K562 (cell line): Measurements from ENCODE around the gene KDM4C. TPM values are rescaled to one million over a fixed set of nuclear protein-coding genes. Genes with fewer than 3 reads are reported as not detected.
A peak's percentile ranks its signal among the peaks of the same experiment; 100 is the strongest.

Experiments used
- ARID4B ChIP-seq: sonication (generic); formaldehyde crosslinking; IDR thresholded peaks from 2 replicates; pipeline ENCODE4 v1.8.0; 2022; ENCODE audit warnings: mild to moderate bottlenecking, missing genetic modification reagents
- BHLHE40 ChIP-seq: IDR thresholded peaks from 2 replicates; pipeline ENCODE4 v1.6.1; 2011; ENCODE audit warnings: low read length, improper control_type of control experiment
- CBX8 ChIP-seq: fragments of 200-600 bp; sonication (generic); IDR thresholded peaks from 2 replicates; pipeline ENCODE4 v1.6.1; 2012; ENCODE audit warnings: borderline replicate concordance, mixed run types, low read depth, mild to moderate bottlenecking, moderate library complexity, mixed read lengths, low read length, control low read depth, inconsistent platforms; ENCODE audit not compliant: poor library complexity, severe bottlenecking; ENCODE audit errors: extremely low read depth
- ETV5 ChIP-seq: sonication (generic); formaldehyde crosslinking; IDR thresholded peaks from 2 replicates; pipeline ENCODE4 v1.4.0; 2020; ENCODE audit warnings: low read depth, mild to moderate bottlenecking, missing genetic modification reagents
- FOXM1 ChIP-seq, 2 experiments: fragments of 450-650 bp in 1 of 2; sonication (generic) in 1 of 2; formaldehyde crosslinking in 1 of 2; IDR thresholded peaks; 2 replicates each; pipeline versions ENCODE4 v1.6.1 to v1.9.0; 2017 to 2022; ENCODE audit warnings: low read depth in 2 of 2, mild to moderate bottlenecking in 2 of 2, missing genetic modification reagents in 1 of 2, moderate library complexity in 1 of 2
- GABPB1 ChIP-seq: sonication (generic); formaldehyde crosslinking; IDR thresholded peaks from 2 replicates; pipeline ENCODE4 v1.8.0; 2022; ENCODE audit warnings: mild to moderate bottlenecking, missing genetic modification reagents
- NRF1 ChIP-seq, 2 experiments: fragments of 450-650 bp; IDR thresholded peaks in 1 of 2; conservative IDR thresholded peaks in 1 of 2; 2 replicates each; pipeline ENCODE4 v1.6.1; 2014; ENCODE audit warnings: mild to moderate bottlenecking in 2 of 2
- RAD21 ChIP-seq, 2 experiments: fragments of 250-450 bp in 1 of 2; fragments of 450-650 bp in 1 of 2; sonication (Bioruptor Pico) in 1 of 2; formaldehyde crosslinking in 1 of 2; IDR thresholded peaks in 1 of 2; conservative IDR thresholded peaks in 1 of 2; 2 replicates each; pipeline versions ENCODE4 v1.4.0 to v1.8.0; 2020 to 2022; ENCODE audit warnings: mild to moderate bottlenecking in 2 of 2, moderate library complexity in 1 of 2
- SAFB2 ChIP-seq: fragments of 200-400 bp; formaldehyde crosslinking; IDR thresholded peaks from 2 replicates; pipeline ENCODE4 v1.6.1; 2018; ENCODE audit warnings: borderline replicate concordance, low read length, low read depth, moderate library complexity; ENCODE audit not compliant: severe bottlenecking
- TAF7 ChIP-seq: fragments of 450-650 bp; IDR thresholded peaks from 2 replicates; pipeline ENCODE4 v1.6.1; 2016; ENCODE audit warnings: missing genetic modification characterization, missing compliant biosample characterization
- TOE1 ChIP-seq, 2 experiments: fragments of 450-650 bp in 1 of 2; sonication (generic) in 1 of 2; formaldehyde crosslinking in 1 of 2; IDR thresholded peaks; 2 replicates each; pipeline versions ENCODE4 v1.7.1 to v1.8.0; 2016 to 2022; ENCODE audit warnings: borderline replicate concordance in 2 of 2, mild to moderate bottlenecking in 2 of 2, antibody characterized with exemption in 1 of 2, inconsistent platforms in 1 of 2, low read depth in 1 of 2, missing genetic modification reagents in 1 of 2, moderate library complexity in 1 of 2
- ZBTB1 ChIP-seq: sonication (generic); formaldehyde crosslinking; IDR thresholded peaks from 2 replicates; pipeline ENCODE4 v1.8.1; 2023; ENCODE audit warnings: missing genetic modification reagents, low read depth, mild to moderate bottlenecking, borderline replicate concordance
- ZBTB9 ChIP-seq: fragments of 450-650 bp; formaldehyde crosslinking; IDR thresholded peaks from 2 replicates; pipeline ENCODE4 v1.4.0; 2020; ENCODE audit warnings: mild to moderate bottlenecking, moderate library complexity
- ZKSCAN3 ChIP-seq: fragments of 250-450 bp; sonication (Bioruptor Pico); IDR thresholded peaks from 2 replicates; pipeline ENCODE4 v1.4.0; 2020
- ZNF239 ChIP-seq: fragments of 250-450 bp; sonication (Bioruptor Pico); IDR thresholded peaks from 2 replicates; pipeline ENCODE4 v1.4.0; 2020; ENCODE audit warnings: mild to moderate bottlenecking
- ZNF551 ChIP-seq: fragments of 250-450 bp; sonication (Bioruptor Pico); IDR thresholded peaks from 2 replicates; pipeline ENCODE4 v1.5.0; 2021; ENCODE audit warnings: mild to moderate bottlenecking, moderate library complexity
- ZNF76 ChIP-seq: fragments of 250-450 bp; sonication (Bioruptor Pico); IDR thresholded peaks from 2 replicates; pipeline ENCODE4 v1.4.0; 2020; ENCODE audit warnings: mild to moderate bottlenecking, moderate library complexity, borderline replicate concordance
- polyA plus RNA-seq, 8 experiments: library from polyadenylated mRNA; depleted of rRNA in 4 of 8; stranded (reverse) in 5 of 8; unstranded in 3 of 8; fragments of >200 nt; fragmentation: Nextera tagmentation in 2 of 8; fragmentation: Illumina TruSeq in 1 of 8; extraction: Ambion mirVana in 2 of 8; extraction: Trizol in 1 of 8; gene quantifications; 2 replicates each; pipeline versions ENCODE4 v1.2.1 to v1.2.3, GENCODE V29; 2011 to 2014; ENCODE audit warnings: inconsistent platforms in 1 of 8, missing spikeins in 1 of 8
- total RNA-seq, 7 experiments: library from RNA; depleted of rRNA in 6 of 7; stranded (reverse); fragments of >200 nt in 6 of 7; fragmentation: Illumina TruSeq in 2 of 7; extraction: Trizol in 2 of 7; gene quantifications; 2 replicates each; pipeline versions ENCODE4 v1.2.1 to v1.2.3, GENCODE V29; 2011 to 2021; ENCODE audit warnings: low replicate concordance in 1 of 7
- TF ChIP-seq, protein P1 (sequence below): fragments of 250-450 bp; sonication (Bioruptor Pico); IDR thresholded peaks from 2 replicates; pipeline ENCODE4 v1.4.0; 2020; ENCODE audit warnings: mild to moderate bottlenecking

Gene KDM4C
- total and polyA plus RNA-seq, 9 of the 15 experiments (the other 6 are each of a cell fraction or from before 2014, with no cell fraction given): 5.4 to 17.0 (median 12.6) TPM

DNA sequence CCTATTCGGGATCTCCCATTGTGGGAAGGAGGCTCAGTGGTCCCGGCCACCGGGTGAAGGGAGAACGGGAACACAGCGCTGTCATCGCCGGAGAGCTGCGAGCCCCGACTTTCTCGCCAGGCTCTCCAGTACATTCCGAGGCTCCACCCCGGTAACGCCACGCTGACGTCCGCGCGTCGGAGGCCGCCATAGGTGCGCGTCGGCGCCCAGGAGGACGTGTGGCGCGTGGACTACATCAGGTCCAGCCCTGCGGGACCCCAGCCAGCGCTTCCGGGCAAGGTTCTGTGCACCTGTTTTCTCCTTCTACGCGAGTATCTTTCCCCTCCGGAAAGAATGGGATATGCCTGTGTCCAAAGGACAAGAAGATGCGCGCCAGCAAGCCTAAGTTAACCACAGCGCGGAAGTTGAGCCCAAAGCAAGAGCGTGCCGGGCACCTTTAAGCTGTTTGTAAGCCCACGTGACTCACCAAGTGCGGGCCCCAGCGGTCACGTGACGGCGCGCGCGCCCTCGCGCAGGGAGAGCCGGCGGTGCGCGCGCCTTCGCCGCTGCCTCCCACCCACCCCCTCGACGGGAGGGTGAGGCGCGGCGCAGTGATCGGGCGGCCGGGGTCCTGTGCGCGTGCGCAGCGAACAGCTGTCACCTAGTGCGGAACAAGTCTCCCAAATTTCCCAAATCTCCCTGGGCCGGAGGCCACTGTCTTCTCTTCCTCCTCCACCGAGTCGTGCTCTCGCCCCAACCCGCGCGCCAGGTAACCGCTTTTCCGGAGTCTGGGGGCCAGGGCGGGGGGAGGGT lies at the start of gene KDM4C (continued):
- TF ChIP-seq ARID4B (CRISPR knock-in tag): no peak
- no peak for TF ChIP-seq FOXM1 (IDR thresholded peaks at IDR 0.05; ENCODE audit: low read depth)
- no peak for TF ChIP-seq FOXM1 (CRISPR knock-in tag; IDR thresholded peaks at IDR 0.05; ENCODE audit: low read depth)
- no peak for TF ChIP-seq GABPB1 (CRISPR knock-in tag)
- peak; percentile 96 for TF ChIP-seq BHLHE40
- TF ChIP-seq ZBTB1 (CRISPR knock-in tag): no peak
- TF ChIP-seq ZNF239 (CRISPR knock-in tag): no peak
- TF ChIP-seq ETV5 (CRISPR knock-in tag): no peak; the same call in 1 of the 2 replicates
- no peak for TF ChIP-seq CBX8
- TF ChIP-seq ZBTB9 (CRISPR knock-in tag): peak; percentile 40; the same call in 1 of the 2 replicates
- TF ChIP-seq, protein P1, sequence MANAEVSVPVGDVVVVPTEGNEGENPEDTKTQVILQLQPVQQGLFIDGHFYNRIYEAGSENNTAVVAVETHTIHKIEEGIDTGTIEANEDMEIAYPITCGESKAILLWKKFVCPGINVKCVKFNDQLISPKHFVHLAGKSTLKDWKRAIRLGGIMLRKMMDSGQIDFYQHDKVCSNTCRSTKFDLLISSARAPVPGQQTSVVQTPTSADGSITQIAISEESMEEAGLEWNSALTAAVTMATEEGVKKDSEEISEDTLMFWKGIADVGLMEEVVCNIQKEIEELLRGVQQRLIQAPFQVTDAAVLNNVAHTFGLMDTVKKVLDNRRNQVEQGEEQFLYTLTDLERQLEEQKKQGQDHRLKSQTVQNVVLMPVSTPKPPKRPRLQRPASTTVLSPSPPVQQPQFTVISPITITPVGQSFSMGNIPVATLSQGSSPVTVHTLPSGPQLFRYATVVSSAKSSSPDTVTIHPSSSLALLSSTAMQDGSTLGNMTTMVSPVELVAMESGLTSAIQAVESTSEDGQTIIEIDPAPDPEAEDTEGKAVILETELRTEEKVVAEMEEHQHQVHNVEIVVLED (CRISPR knock-in tag): peak; percentile 88
- TF ChIP-seq NRF1 (conservative IDR thresholded peaks at IDR 0.05 in 1 of 2, IDR thresholded peaks at IDR 0.05 in 1 of 2): peak; percentile 96
- TF ChIP-seq ZNF551 (CRISPR knock-in tag): no peak
- TF ChIP-seq TOE1 (IDR thresholded peaks at IDR 0.05; ENCODE audit: borderline replicate concordance): peak; percentile 98
- no peak for TF ChIP-seq TOE1 (CRISPR knock-in tag; IDR thresholded peaks at IDR 0.05; ENCODE audit: borderline replicate concordance, low read depth)
- TF ChIP-seq ZKSCAN3 (CRISPR knock-in tag): no peak
- TF ChIP-seq RAD21 (CRISPR knock-in tag; conservative IDR thresholded peaks at IDR 0.05 in 1 of 2, IDR thresholded peaks at IDR 0.05 in 1 of 2): no peak
- TF ChIP-seq ZNF76: no peak
- TF ChIP-seq TAF7 (tag): no peak
- no peak for TF ChIP-seq SAFB2
